ENCODE results near the gene AFMID. TPM values are rescaled to one million over a fixed set of nuclear protein-coding genes. Genes with fewer than 3 reads are reported as not detected.
"Not testable (repeated sequence)": the region's sequence is repeated elsewhere in the genome, so short reads cannot be mapped to it uniquely, and the experiment has no call there.

The AFMID gene
- total and polyA plus RNA-seq, 2 of the 13 experiments (the other 11 are each of a cell fraction or from before 2014, with no cell fraction given): 249 to 270 TPM

DNA sequence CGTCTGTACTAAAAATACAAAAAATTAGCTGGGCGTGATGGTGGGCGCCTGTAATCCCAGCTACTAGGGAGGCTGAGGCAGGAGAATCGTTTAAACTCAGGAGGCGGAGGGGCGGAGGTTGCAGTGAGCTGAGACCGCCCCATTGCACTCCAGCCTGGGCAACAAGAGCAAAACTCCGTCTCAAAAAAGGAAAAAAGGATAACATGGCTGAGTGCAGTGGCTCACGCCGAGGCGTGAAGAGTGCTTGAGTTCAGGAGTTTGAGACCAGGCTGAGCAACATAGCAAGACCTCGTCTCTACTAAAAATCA lies 47.3 kb upstream of the AFMID start:
- H3K9me3 ChIP-seq (ENCODE audit: low read length); H3K36me3 ChIP-seq (replicated peaks in 1 of 2; ENCODE audit: control insufficient read depth in 1 of 2, insufficient read depth in 2 of 2, low read length in 2 of 2); FAIRE-seq; H3K79me2 ChIP-seq (ENCODE audit: insufficient read depth, low read length); ATAC-seq; DNase-seq (ENCODE audit: low spot score); H2AFZ ChIP-seq (ENCODE audit: low read length); H4K20me1 ChIP-seq (ENCODE audit: insufficient read depth, low read length); in situ Hi-C loops (cut with HindIII; ENCODE audit: extremely low pct_ligation_motif_present, low pct_unique_long_range_greater_than_20kb); BruUV-seq (replicated peaks); H3K27ac ChIP-seq (ENCODE audit: extremely low read length, insufficient read depth, low read length); TF ChIP-seq EP300 (IDR thresholded peaks at IDR 0.05; ENCODE audit: low read depth in 2 of 2, low read length in 2 of 2): not testable (repeated sequence)
- Histone ChIP-seq H3K4me1 (ENCODE audit: insufficient read depth, low read length) (peaks cover 90% of the 10 kb centered on the region), H3K4me2 (ENCODE audit: low read depth, low read length) (peak overlapping the region; percentile 83), H3K4me3 (replicated peaks in 1 of 3; ENCODE audit: insufficient read depth in 1 of 3, low read depth in 2 of 3, low read length in 3 of 3) (peak overlapping the region; percentile 25 to 67 (median 26); a peak in 5 of 6 replicates), H3K9ac (ENCODE audit: insufficient read depth, low read depth, low read length) (peak overlapping the region; percentile 45; the same call in 1 of the 2 replicates), H3K27me3 (ENCODE audit: control insufficient read depth in 1 of 2, insufficient read depth in 2 of 2, low read length in 2 of 2) (peaks cover 7 to 26% of the 10 kb centered on the region in 2 experiments; a peak in 4 of 5 replicates)
- intact Hi-C loops (cut with micrococcal nuclease; ENCODE audit: unreplicated experiment): loop anchor here (1.0 to 5.0 kb wide), 4 partner anchors 29 to 787 kb away; partner anchors contain the start of genes AFMID, SYNGR2, TIMP2 and TK1
- POLR2A ChIA-PET: interaction anchor here (0.8 to 5.0 kb wide), 5 partner anchors 12 to 52 kb away, joined by 3 to 57 read pairs (median 7); partner anchors contain the start of genes AFMID, TK1 and TMC6
- WGBS (ENCODE audit: low lambda C conversion rate): 47% methylated on average over 12 of the region's 12 CpGs
- TF ChIP-seq ARID2 (CRISPR knock-in tag; IDR thresholded peaks at IDR 0.05; ENCODE audit: borderline replicate concordance) (0 out of 2 replicates have a peak, but pooled peaks have one; percentile 9), TFDP1 (CRISPR knock-in tag; IDR thresholded peaks at IDR 0.05; ENCODE audit: borderline replicate concordance) (0 out of 2 replicates have a peak, but pooled peaks have one; percentile 23), ELF3 (CRISPR knock-in tag; IDR thresholded peaks at IDR 0.05) (peak; percentile 5; the same call in 1 of the 2 replicates), KMT2B (CRISPR knock-in tag; IDR thresholded peaks at IDR 0.05) (0 out of 2 replicates have a peak, but pooled peaks have one; percentile 13), YEATS4 (CRISPR knock-in tag; IDR thresholded peaks at IDR 0.05; ENCODE audit: borderline replicate concordance) (0 out of 2 replicates have a peak, but pooled peaks have one; percentile 11), ZNF446 (CRISPR knock-in tag; IDR thresholded peaks at IDR 0.05) (0 out of 2 replicates have a peak, but pooled peaks have one; percentile 49), ZNF253 (CRISPR knock-in tag; IDR thresholded peaks at IDR 0.05; ENCODE audit: borderline replicate concordance) (peak; percentile 78; the same call in 1 of the 2 replicates), ZNF460 (CRISPR knock-in tag; IDR thresholded peaks at IDR 0.05; ENCODE audit: borderline replicate concordance) (0 out of 2 replicates have a peak, but pooled peaks have one; percentile 39), NFKBIZ (CRISPR knock-in tag; IDR thresholded peaks at IDR 0.05) (0 out of 2 replicates have a peak, but pooled peaks have one; percentile 12), FLYWCH1 (CRISPR knock-in tag; IDR thresholded peaks at IDR 0.05) (0 out of 2 replicates have a peak, but pooled peaks have one; percentile 28), EP300 (CRISPR knock-in tag; IDR thresholded peaks at IDR 0.05; ENCODE audit: borderline replicate concordance) (0 out of 2 replicates have a peak, but pooled peaks have one; percentile 16), ZFP41 (CRISPR knock-in tag; IDR thresholded peaks at IDR 0.05; ENCODE audit: borderline replicate concordance) (0 out of 2 replicates have a peak, but pooled peaks have one; percentile 29), ZNF563 (CRISPR knock-in tag; IDR thresholded peaks at IDR 0.05) (0 out of 2 replicates have a peak, but pooled peaks have one; percentile 17)
- TF ChIP-seq, protein P1, sequence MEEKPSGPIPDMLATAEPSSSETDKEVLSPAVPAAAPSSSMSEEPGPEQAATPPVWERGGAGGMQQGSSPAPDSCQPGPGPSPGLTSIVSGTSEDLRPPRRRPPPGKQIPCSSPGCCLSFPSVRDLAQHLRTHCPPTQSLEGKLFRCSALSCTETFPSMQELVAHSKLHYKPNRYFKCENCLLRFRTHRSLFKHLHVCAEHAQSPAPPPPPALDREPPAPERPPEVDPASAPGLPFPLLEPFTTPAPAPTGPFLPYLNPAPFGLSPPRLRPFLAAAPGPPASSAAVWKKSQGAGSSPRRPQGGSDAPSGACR (CRISPR knock-in tag; IDR thresholded peaks at IDR 0.05): 0 out of 2 replicates have a peak, but pooled peaks have one; percentile 12
- TF ChIP-seq, protein P2, sequence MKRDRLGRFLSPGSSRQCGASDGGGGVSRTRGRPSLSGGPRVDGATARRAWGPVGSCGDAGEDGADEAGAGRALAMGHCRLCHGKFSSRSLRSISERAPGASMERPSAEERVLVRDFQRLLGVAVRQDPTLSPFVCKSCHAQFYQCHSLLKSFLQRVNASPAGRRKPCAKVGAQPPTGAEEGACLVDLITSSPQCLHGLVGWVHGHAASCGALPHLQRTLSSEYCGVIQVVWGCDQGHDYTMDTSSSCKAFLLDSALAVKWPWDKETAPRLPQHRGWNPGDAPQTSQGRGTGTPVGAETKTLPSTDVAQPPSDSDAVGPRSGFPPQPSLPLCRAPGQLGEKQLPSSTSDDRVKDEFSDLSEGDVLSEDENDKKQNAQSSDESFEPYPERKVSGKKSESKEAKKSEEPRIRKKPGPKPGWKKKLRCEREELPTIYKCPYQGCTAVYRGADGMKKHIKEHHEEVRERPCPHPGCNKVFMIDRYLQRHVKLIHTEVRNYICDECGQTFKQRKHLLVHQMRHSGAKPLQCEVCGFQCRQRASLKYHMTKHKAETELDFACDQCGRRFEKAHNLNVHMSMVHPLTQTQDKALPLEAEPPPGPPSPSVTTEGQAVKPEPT (CRISPR knock-in tag; IDR thresholded peaks at IDR 0.05; ENCODE audit: low read depth): 0 out of 2 replicates have a peak, but pooled peaks have one; percentile 51
- TF ChIP-seq, protein P3, sequence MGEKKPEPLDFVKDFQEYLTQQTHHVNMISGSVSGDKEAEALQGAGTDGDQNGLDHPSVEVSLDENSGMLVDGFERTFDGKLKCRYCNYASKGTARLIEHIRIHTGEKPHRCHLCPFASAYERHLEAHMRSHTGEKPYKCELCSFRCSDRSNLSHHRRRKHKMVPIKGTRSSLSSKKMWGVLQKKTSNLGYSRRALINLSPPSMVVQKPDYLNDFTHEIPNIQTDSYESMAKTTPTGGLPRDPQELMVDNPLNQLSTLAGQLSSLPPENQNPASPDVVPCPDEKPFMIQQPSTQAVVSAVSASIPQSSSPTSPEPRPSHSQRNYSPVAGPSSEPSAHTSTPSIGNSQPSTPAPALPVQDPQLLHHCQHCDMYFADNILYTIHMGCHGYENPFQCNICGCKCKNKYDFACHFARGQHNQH (CRISPR knock-in tag; IDR thresholded peaks at IDR 0.05): 0 out of 2 replicates have a peak, but pooled peaks have one; percentile 14
- CTCF ChIA-PET (ENCODE audit: low intra/inter-chr PET ratio, low total read pairs): interaction anchor here (1.0 kb wide), 1 partner anchor 47 kb away, joined by 3 read pairs; the partner anchor contains the start of genes AFMID and TK1

All from HepG2 (cell line).